MM.1S (cell line): ENCODE results near the gene ALDOA.

Experiments used
- DNase-seq: peaks from one replicate; pipeline ENCODE4 v3.0.0-alpha.2; 2015
- H2AFZ ChIP-seq: fragments of 300-600 bp; sonication (generic); 2 replicates; pipeline ENCODE4 v1.6.0; 2016; ENCODE audit warnings: antibody characterized with exemption, low read length
- H3F3A ChIP-seq: fragments of 300-600 bp; sonication (generic); 2 replicates; pipeline ENCODE4 v1.6.1; 2016; ENCODE audit warnings: mild to moderate bottlenecking, antibody characterized with exemption, low read length, moderate library complexity, mixed read lengths; ENCODE audit not compliant: insufficient read depth
- H3K27ac ChIP-seq: fragments of 300-600 bp; sonication (generic); 2 replicates; pipeline ENCODE4 v1.5.1; 2016; ENCODE audit warnings: mild to moderate bottlenecking, low read length
- H3K27me3 ChIP-seq: fragments of 300-600 bp; sonication (generic); replicated peaks from 2 replicates; pipeline ENCODE4 v1.6.0; 2016; ENCODE audit warnings: low read length; ENCODE audit not compliant: insufficient read depth
- H3K36me3 ChIP-seq: fragments of 300-600 bp; sonication (generic); replicated peaks from 2 replicates; pipeline ENCODE4 v1.6.1; 2016; ENCODE audit warnings: mild to moderate bottlenecking, low read length, mixed read lengths; ENCODE audit not compliant: insufficient read depth
- H3K4me1 ChIP-seq: fragments of 300-600 bp; sonication (generic); 2 replicates; pipeline ENCODE4 v1.6.1; 2016; ENCODE audit warnings: low read length, mixed read lengths
- H3K4me2 ChIP-seq: fragments of 300-600 bp; sonication (generic); 2 replicates; pipeline ENCODE4 v1.6.0; 2016; ENCODE audit warnings: low read depth, low read length
- H3K4me3 ChIP-seq: fragments of 300-600 bp; sonication (generic); 2 replicates; pipeline ENCODE4 v1.5.1; 2016; ENCODE audit warnings: low read length, mixed read lengths
- H3K79me2 ChIP-seq: fragments of 300-600 bp; sonication (generic); 2 replicates; pipeline ENCODE4 v1.6.1; 2016; ENCODE audit warnings: mixed run types, low read length, mixed read lengths
- H3K9ac ChIP-seq: fragments of 300-600 bp; sonication (generic); 2 replicates; pipeline ENCODE4 v1.6.1; 2016; ENCODE audit warnings: low read length, mixed read lengths
- H3K9me2 ChIP-seq: fragments of 300-600 bp; sonication (generic); replicated peaks from 2 replicates; pipeline ENCODE4 v1.6.1; 2016; ENCODE audit warnings: mild to moderate bottlenecking, low read length, mixed read lengths; ENCODE audit not compliant: insufficient read depth
- H3K9me3 ChIP-seq: fragments of 300-600 bp; sonication (generic); replicated peaks from 2 replicates; pipeline ENCODE4 v1.6.1; 2016; ENCODE audit warnings: mild to moderate bottlenecking, low read length, mixed read lengths; ENCODE audit not compliant: insufficient read depth
- H4K20me1 ChIP-seq: fragments of 300-600 bp; sonication (generic); 2 replicates; pipeline ENCODE4 v1.6.1; 2016; ENCODE audit warnings: mild to moderate bottlenecking, low read length, moderate library complexity, mixed read lengths; ENCODE audit not compliant: insufficient read depth
- CTCF ChIP-seq: fragments of 300-600 bp; sonication (generic); IDR thresholded peaks from 2 replicates; pipeline ENCODE4 v1.5.1; 2016; ENCODE audit warnings: antibody characterized with exemption, low read length, mixed read lengths
- EZH2 ChIP-seq: fragments of 300-600 bp; sonication (generic); optimal IDR thresholded peaks from 2 replicates; pipeline ENCODE3; 2017; ENCODE audit warnings: low read depth, mild to moderate bottlenecking, antibody characterized with exemption, low read length, mixed read lengths
- EZH2phosphoT487 ChIP-seq: fragments of 300-600 bp; sonication (generic); IDR thresholded peaks from 2 replicates; pipeline ENCODE4 v1.6.1; 2018; ENCODE audit warnings: antibody characterized with exemption, low read length

Gene ALDOA

GRCh38 chr16:30024451-30024850 is 41.1 kb upstream of the ALDOA start:
- Histone ChIP-seq H3K79me2 (no peaks in the 10 kb centered on the region), H4K20me1 (no peaks in the 10 kb centered on the region), H3K4me1 (no peaks in the 10 kb centered on the region), H2AFZ (no peak overlapping the region), H3K9ac (no peak overlapping the region), H3K27ac (no peak overlapping the region), H3K9me3 (no peaks in the 10 kb centered on the region), H3K4me3 (no peak overlapping the region), H3K4me2 (no peak overlapping the region), H3K36me3 (no peaks in the 10 kb centered on the region), H3F3A (no peaks in the 10 kb centered on the region), H3K27me3 (peaks cover 80% of the 10 kb centered on the region), H3K9me2 (no peaks in the 10 kb centered on the region)
- no peak for DNase-seq
- TF ChIP-seq EZH2, result no peak
- TF ChIP-seq EZH2phosphoT487, result no peak
- TF ChIP-seq CTCF, result no peak

GRCh38 chr16:30025156-30025555 is 40.4 kb upstream of the ALDOA start:
- H3K27me3 ChIP-seq, result peaks cover 82% of the 10 kb centered on the region
- H3K4me2 ChIP-seq, result no peak overlapping the region
- TF ChIP-seq EZH2phosphoT487, result no peak
- H3K9me2 ChIP-seq, result no peaks in the 10 kb centered on the region
- no peak overlapping the region for H3K9ac ChIP-seq
- H3K4me3 ChIP-seq, result no peak overlapping the region
- no peak overlapping the region for H3K27ac ChIP-seq
- H4K20me1 ChIP-seq, result no peaks in the 10 kb centered on the region
- H3F3A ChIP-seq, result no peaks in the 10 kb centered on the region
- no peaks in the 10 kb centered on the region for H3K36me3 ChIP-seq
- no peaks in the 10 kb centered on the region for H3K4me1 ChIP-seq
- no peaks in the 10 kb centered on the region for H3K9me3 ChIP-seq
- no peak for DNase-seq
- H3K79me2 ChIP-seq, result no peaks in the 10 kb centered on the region
- H2AFZ ChIP-seq, result no peak overlapping the region

DNA sequence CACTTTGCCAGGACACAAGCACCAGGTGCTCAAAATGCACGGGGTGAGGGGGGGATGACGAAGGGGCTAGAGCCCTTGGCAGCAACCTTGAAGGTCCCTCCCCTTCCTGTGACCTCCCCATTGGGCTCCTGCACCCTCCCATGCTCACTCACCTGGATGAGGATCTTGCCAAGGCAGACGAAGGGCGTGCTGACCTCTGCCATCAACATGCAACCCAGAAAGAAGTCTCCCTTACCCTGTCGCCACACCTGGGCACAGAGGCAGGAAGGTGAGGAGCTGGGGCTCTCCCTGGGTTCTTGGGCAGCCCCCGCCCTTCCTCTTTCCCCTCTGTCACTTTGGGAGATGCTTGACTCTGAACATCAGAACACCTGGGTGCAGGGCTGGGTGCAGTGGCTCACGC is 40.0 kb upstream of the ALDOA start:
- Histone ChIP-seq H3K4me1 (no peaks in the 10 kb centered on the region), H2AFZ (no peak overlapping the region), H3K36me3 (no peaks in the 10 kb centered on the region), H3K4me2 (no peak overlapping the region), H3K79me2 (no peaks in the 10 kb centered on the region), H3K9me3 (no peaks in the 10 kb centered on the region), H3K27ac (no peak overlapping the region), H3F3A (no peaks in the 10 kb centered on the region), H3K27me3 (peaks cover 86% of the 10 kb centered on the region), H4K20me1 (no peaks in the 10 kb centered on the region), H3K9me2 (no peaks in the 10 kb centered on the region), H3K9ac (no peak overlapping the region), H3K4me3 (no peak overlapping the region)
- DNase-seq, result no peak
- TF ChIP-seq EZH2 (no peak), EZH2phosphoT487 (no peak), CTCF (no peak)

GRCh38 chr16:30026449-30026848 is 39.1 kb upstream of the ALDOA start:
- Histone ChIP-seq H3K36me3 (no peaks in the 10 kb centered on the region), H2AFZ (no peak overlapping the region), H3K9me3 (no peaks in the 10 kb centered on the region), H4K20me1 (no peaks in the 10 kb centered on the region), H3K79me2 (no peaks in the 10 kb centered on the region), H3K4me1 (no peaks in the 10 kb centered on the region), H3K4me2 (no peak overlapping the region), H3K27me3 (peaks cover 89% of the 10 kb centered on the region), H3K9ac (no peak overlapping the region), H3K9me2 (no peaks in the 10 kb centered on the region), H3F3A (no peaks in the 10 kb centered on the region), H3K4me3 (no peak overlapping the region), H3K27ac (no peak overlapping the region)
- TF ChIP-seq CTCF (no peak), EZH2phosphoT487 (no peak), EZH2 (no peak)
- no peak for DNase-seq
